HG03342 (cell line): ENCODE measurements around the gene CXADR.
"Not testable (repeated sequence)": the region's sequence is repeated elsewhere in the genome, so short reads cannot be mapped to it uniquely, and the experiment has no call there.

Experiments
- ATAC-seq: cut with Tn5 transposase; IDR thresholded peaks from one replicate; pipeline ENCODE4 v1.9.1; 2021; ENCODE audit warnings: mild to moderate bottlenecking, moderate library complexity; ENCODE audit not compliant: unreplicated experiment

The CXADR gene

GRCh38 chr21:17501107-17502006 is 11.5 kb upstream of the CXADR start:
- no peak for ATAC-seq

DNA sequence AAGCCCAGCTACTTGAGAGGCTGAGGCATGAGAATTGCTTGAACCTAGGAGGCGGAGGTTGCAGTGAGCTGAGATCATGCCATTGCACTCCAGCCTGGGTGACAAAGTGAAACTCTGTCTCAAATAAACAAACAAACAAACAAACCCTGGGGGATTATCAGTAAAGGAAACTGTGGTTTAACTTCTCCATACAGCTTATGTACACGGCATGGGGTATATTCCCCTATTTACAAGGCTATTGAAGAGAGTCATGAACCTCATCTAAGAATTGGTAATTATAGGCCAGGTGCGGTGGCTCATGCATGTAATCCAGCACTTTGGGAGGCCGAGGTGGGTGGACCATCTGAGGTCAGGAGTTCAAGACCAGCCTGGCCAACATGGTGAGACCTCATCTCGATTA is 9.9 kb upstream of the CXADR start:
- ATAC-seq: not testable (repeated sequence)

- no peak for ATAC-seq
Measured at GRCh38 chr21:17506951-17507350, 5.9 kb upstream of the CXADR start.

GRCh38 chr21:17507591-17507990 is 5.3 kb upstream of the CXADR start:
- ATAC-seq: no peak

DNA sequence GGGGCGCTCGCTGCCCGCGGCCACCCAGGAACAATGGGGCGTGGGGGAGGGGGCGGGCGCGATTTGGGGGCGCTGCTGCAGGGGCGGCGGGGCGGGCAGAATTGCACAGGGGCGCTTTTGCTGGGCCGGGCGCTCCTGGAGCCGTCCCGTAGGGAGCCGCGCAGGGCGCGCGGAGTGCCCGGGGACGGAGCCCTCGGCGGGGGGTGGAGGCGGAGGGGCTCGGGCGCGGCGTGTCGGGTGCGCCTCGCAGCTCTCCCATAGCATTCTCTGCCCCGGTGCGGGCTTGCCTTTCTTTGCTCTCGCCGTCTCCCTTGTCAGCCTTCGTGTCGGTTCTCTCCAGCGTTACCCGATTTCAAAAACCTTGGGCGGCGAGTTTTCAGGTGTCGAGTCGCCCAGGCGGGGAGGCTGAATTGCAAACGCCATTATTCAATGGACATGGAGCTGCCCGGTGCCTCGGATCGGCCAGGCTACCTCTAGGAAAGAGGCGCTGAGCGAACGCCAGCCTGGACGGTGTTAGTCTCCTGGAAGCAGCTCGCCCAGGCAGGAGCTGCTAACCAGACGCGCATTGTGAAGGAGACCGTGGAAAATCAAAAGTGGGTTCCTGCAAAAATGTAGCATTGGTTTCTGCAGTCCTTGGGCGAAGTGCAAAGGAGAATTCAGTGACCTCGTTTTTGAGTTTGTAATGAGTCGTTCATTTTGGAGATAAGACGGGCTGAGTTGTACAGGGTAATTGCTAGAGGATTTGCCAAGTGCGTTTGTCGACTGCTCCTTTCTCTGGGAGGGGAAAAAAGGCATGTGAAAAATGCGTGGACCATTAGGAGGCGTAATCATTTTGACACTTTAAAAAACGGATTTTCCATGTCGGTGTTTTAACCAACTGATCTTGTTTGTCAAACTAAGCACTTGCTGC is 626 bp downstream of the CXADR start:
- peak; percentile 8 for ATAC-seq

GRCh38 chr21:17514124-17514845 is 1.4 kb downstream of the CXADR start:
- no peak for ATAC-seq

DNA sequence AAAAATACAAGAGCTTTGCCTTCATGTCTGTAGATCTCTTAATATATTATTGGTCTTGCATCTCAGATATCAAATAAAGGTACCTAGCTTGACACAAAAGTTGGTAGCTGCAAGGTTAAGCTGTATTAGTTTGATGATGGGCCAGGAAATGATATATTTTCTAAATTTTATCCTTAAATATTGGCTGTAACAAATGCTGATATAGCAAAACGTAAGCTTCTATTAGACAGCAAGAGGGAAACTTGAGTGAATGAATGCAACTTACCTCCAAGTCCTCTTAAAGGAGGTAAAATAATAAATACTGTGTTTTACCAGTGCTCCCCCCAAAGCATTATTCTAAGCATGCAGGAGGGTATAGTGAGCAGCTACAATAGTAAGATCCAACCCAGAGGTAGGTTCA is 4.2 kb downstream of the CXADR start:
- not testable (repeated sequence) for ATAC-seq

DNA sequence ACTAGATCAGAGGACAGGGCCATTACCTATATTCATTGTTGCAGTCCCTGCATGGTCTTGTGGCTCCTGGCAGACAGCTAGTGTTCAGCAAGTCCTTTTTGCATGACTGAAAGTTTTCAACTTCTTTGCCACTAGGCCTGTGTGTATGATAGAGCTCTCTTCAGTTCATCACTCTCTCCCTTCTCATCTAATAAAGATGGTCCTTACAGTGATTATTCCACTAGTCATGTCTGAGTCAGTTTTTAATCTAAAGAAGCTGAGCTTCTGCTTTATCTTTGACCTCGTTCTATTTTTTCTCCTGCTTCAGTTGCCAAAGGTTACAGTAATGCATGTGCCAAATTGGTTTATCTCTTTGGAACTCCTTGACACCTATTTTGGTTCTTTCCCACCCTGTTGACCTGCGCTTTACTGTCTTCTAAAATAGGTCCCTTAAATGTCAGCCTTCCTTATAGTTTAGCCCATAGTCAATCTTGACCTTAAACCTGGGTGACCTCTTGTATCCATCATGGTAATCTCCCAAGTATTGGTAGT is 6.4 kb downstream of the CXADR start:
- ATAC-seq: no peak

DNA sequence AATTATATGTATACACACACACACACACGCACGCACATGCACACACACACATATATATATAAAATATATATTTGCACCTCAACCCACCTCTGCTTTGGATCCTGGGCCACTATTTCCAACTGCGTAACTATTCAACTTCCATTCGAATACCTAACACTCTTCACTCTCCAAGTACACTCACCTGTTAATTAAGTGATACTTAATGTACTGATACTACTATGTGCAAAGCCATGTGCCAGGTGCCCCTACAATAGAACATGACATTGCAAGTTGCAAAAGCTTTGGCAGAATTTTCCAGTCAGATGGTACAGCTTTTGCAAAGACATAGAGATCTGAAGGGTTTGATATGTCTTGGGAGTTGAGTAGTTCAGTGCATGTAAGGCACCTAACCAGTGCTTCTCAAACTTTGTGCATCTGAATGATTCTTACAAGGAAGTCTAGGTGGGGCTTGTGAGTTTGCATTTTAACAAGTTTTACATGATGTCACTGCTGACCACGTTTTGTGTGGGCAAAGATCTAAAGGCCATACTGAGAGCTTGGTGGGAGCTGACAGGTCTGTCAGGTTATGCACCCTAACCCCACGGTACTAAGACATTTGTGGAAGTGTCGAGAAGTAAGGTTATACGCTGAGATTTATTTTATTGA is 7.2 kb downstream of the CXADR start:
- ATAC-seq: no peak

DNA sequence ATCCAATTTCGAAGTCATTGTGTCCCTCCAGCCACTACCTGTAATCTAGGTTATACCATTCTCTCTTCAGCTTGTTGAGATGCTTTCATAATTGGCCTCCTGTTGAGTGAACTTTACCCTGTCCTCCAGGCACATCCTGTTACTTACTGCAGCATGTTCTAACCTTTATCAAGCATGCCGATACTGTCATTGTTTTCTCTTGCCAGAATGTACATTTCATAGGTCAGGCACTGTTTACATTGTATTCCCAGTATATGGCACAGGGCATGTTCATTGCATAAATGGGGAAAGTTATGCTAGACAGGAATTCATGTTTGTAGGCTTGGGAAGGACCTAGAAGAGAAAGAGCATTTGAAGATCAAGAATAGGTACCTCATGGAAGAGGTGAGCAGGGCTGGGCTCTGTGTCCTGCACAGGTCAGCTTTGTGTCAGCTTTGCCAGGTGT is 10.2 kb downstream of the CXADR start:
- no peak for ATAC-seq

- not testable (repeated sequence) for ATAC-seq
Measured at GRCh38 chr21:17523979-17524494, 11.2 kb downstream of the CXADR start.

DNA sequence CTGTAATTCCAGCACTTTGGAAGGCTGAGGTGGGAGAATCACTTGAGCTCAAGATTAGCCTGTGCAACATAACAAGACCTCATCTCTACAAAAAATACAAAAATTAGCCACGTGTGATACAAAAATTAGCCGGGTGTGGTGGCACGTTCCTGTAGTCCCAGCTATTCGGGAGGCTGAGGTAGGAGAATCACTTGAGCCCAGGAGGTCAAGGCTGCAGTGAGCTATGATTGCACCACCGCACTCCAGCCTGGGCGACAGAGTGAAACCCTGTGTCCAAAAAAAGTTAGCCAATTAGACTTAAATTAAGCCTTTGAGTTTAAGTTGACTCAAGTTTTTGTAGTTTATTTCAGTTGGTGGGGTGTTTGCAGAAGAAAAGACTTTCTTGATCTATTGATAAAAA is 11.8 kb downstream of the CXADR start:
- no peak for ATAC-seq

GRCh38 chr21:17526776-17527175 is 13.9 kb downstream of the CXADR start:
- ATAC-seq: no peak

DNA sequence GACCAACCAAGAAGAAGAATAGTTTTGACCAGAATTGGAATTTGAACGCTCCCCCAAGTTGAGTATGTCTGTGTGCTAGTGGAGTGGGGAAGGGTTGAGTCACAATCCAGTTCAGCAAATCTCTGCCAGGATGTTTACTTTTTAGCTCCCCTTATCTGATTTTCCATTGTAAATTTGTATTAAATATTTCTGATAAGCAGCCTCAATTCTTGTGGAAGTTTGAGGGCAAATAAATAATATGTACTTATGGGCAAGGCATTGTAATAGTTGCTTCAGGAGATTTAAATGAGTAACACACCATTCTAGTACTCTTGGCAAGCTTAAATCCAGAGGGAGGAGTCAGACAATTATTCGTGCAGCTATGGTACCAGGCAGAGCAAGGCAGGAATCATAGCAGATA is 14.4 kb downstream of the CXADR start:
- ATAC-seq: no peak

GRCh38 chr21:17527711-17528110 is 14.9 kb downstream of the CXADR start:
- ATAC-seq: no peak

DNA sequence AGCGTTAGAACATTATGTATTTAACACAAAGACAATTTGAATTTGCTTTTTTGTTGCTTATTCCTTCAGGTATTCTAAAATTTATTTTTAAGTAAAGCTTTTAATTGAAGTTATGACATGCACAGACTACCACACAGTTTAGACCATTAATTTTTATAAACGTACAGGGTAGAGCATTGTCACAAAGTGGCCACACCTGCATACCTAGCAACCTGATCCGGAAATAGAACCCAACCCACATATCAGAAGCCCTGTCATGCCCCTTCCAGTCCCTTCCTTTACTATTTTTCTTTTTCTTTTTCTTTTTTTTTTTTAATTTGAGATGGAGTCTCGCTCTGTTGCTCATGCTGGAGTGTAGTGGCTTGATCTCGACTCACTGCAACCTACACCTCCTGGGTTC is 16.8 kb downstream of the CXADR start:
- no peak for ATAC-seq

DNA sequence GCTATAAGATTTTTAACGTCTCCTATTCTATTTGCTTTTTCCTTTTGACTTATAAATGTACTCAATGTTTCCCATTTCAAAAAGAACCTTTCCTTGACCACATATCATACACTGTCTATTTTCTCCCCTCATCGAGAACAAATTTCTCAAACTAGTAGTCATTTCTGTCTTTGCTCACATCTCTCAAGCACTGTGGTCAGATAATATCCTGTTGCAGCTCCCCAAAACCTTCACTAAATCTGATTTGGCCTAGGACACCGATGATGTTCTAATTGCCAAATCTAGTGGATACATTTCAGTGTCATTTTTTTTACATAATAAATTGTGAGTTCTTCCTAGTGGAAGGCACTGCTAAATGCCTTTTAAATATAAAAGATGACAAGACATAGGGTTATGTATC is 19.4 kb downstream of the CXADR start:
- ATAC-seq: no peak

DNA sequence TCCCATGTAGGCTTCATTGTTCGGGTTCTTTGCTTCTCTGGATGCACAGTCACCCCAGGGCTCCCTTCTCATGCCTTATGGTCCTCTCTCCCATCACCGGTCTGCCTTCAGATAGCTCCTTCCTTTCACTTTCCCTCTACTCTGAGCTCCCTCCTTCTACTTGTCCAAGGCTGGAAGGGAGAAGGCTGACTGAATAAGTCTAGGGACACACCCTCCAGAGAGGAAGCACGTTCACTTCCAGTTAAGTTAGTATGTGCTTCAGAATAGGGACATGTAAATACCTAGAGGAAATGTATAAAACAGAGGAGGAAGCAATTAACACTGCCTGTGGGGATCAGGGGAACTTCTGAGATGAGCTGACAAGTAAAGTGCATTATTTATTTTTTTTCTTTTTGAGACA is 23.5 kb downstream of the CXADR start:
- no peak for ATAC-seq

DNA sequence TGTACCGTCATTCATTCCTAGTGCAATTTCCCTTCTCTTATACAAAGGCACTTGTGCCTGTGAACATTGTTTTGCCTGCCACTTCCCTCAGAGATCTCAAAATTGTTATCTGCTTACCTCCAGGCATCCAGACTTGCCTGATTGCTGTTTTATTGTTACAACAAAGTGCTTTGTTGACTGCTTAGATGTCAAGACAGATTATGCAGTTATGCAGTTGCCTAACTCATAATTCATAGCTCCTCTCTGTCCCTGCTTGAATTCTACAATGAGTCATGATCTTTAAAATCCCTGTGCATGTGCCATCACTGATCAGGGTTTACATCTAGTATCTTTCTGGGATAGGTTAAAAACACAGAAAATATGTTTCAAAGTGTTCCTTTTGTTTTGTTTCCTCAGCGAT is 24.5 kb downstream of the CXADR start:
- no peak for ATAC-seq

- no peak for ATAC-seq
Measured at GRCh38 chr21:17538576-17538975, 25.7 kb downstream of the CXADR start.
